HepG2 (cell line): ENCODE results near the gene RRP12. TPM values are rescaled to one million over a fixed set of nuclear protein-coding genes. Genes with fewer than 3 reads are reported as not detected.

Source experiments
- FOXK2 ChIP-seq: fragments of 450-650 bp; IDR thresholded peaks from 2 replicates; pipeline ENCODE4 v1.6.1; 2016
- HCFC1 ChIP-seq: fragments of 150-350 bp; IDR thresholded peaks from 2 replicates; pipeline ENCODE4 v1.6.1; 2014; ENCODE audit warnings: low read depth, low read length
- HDAC1 ChIP-seq: sonication (generic); formaldehyde crosslinking; IDR thresholded peaks from 2 replicates; pipeline ENCODE4 v1.5.1; 2020; ENCODE audit warnings: mild to moderate bottlenecking, missing genetic modification reagents
- HDAC2 ChIP-seq: sonication (generic); formaldehyde crosslinking; IDR thresholded peaks from 2 replicates; pipeline ENCODE4 v1.4.0; 2020; ENCODE audit warnings: missing genetic modification reagents
- HIVEP1 ChIP-seq: sonication (generic); formaldehyde crosslinking; IDR thresholded peaks from 2 replicates; pipeline ENCODE4 v1.4.0; 2020; ENCODE audit warnings: mild to moderate bottlenecking, missing genetic modification reagents
- KAT8 ChIP-seq: IDR thresholded peaks from 2 replicates; pipeline ENCODE4 v1.6.1; 2016; ENCODE audit warnings: missing genetic modification reagents, missing compliant biosample characterization
- LCORL ChIP-seq, 2 experiments: fragments of 450-650 bp in 1 of 2; sonication (generic) in 1 of 2; formaldehyde crosslinking in 1 of 2; IDR thresholded peaks; 2 replicates each; pipeline versions ENCODE4 v1.5.0 to v1.6.1; 2017 to 2020; ENCODE audit warnings: antibody characterized with exemption in 1 of 2, missing genetic modification reagents in 1 of 2
- RBFOX2 ChIP-seq: fragments of 200-400 bp; formaldehyde crosslinking; IDR thresholded peaks from 2 replicates; pipeline ENCODE4 v1.6.1; 2017; ENCODE audit warnings: low read depth, mild to moderate bottlenecking, low read length
- SPEN ChIP-seq: sonication (generic); formaldehyde crosslinking; IDR thresholded peaks from 2 replicates; pipeline ENCODE4 v1.5.1; 2020; ENCODE audit warnings: low read depth, mild to moderate bottlenecking, missing genetic modification reagents
- ZMYM4 ChIP-seq: sonication (generic); formaldehyde crosslinking; IDR thresholded peaks from 2 replicates; pipeline ENCODE4 v1.8.1; 2023; ENCODE audit warnings: mild to moderate bottlenecking, missing genetic modification reagents
- ZNF232 ChIP-seq: sonication (generic); formaldehyde crosslinking; IDR thresholded peaks from 2 replicates; pipeline ENCODE4 v1.4.0; 2020; ENCODE audit warnings: missing genetic modification reagents, borderline replicate concordance
- ZNF281 ChIP-seq: sonication (generic); formaldehyde crosslinking; IDR thresholded peaks from 2 replicates; pipeline ENCODE4 v1.4.0; 2020; ENCODE audit warnings: missing genetic modification reagents, borderline replicate concordance
- ZNF614 ChIP-seq: IDR thresholded peaks from 2 replicates; pipeline ENCODE4 v1.6.1; 2018; ENCODE audit warnings: missing biosample characterization, missing genetic modification reagents, inconsistent platforms, borderline replicate concordance
- polyA plus RNA-seq, 8 experiments: library from polyadenylated mRNA; depleted of rRNA in 3 of 8; stranded (reverse) in 7 of 8; unstranded in 1 of 8; fragments of >200 nt; fragmentation: Illumina TruSeq in 4 of 8; extraction: Trizol in 4 of 8; gene quantifications; 2 replicates each; pipeline versions ENCODE4 v1.2.1 to v1.2.3, GENCODE V29; 2011 to 2016; ENCODE audit warnings: low read depth in 4 of 8, missing spikeins in 1 of 8, mixed read lengths in 1 of 8; ENCODE audit not compliant: insufficient read depth in 1 of 8
- total RNA-seq, 5 experiments: library from RNA; depleted of rRNA; stranded (reverse); fragments of >200 nt; fragmentation: Illumina TruSeq; extraction: Trizol; gene quantifications; 2 replicates each; pipeline ENCODE4 v1.2.3, GENCODE V29; 2016; ENCODE audit warnings: low read depth in 1 of 5
- TF ChIP-seq, protein P1 (sequence below): sonication (generic); formaldehyde crosslinking; IDR thresholded peaks from 2 replicates; pipeline ENCODE4 v1.4.0; 2020; ENCODE audit warnings: missing genetic modification reagents, borderline replicate concordance
- TF ChIP-seq, protein P2 (sequence below): sonication (generic); formaldehyde crosslinking; IDR thresholded peaks from 2 replicates; pipeline ENCODE4 v1.5.1; 2020; ENCODE audit warnings: mild to moderate bottlenecking, missing genetic modification reagents, borderline replicate concordance
- TF ChIP-seq, protein P3 (sequence below): IDR thresholded peaks from 2 replicates; pipeline ENCODE4 v1.6.1; 2012; ENCODE audit warnings: inconsistent platforms
- TF ChIP-seq, protein P4 (sequence below): sonication (generic); formaldehyde crosslinking; IDR thresholded peaks from 2 replicates; pipeline ENCODE4 v1.9.0; 2021; ENCODE audit warnings: missing genetic modification reagents, mild to moderate bottlenecking, borderline replicate concordance

RRP12 gene
- total and polyA plus RNA-seq, 2 of the 13 experiments (the other 11 are each of a cell fraction or from before 2014, with no cell fraction given), result 13.2 to 39.4 TPM

DNA sequence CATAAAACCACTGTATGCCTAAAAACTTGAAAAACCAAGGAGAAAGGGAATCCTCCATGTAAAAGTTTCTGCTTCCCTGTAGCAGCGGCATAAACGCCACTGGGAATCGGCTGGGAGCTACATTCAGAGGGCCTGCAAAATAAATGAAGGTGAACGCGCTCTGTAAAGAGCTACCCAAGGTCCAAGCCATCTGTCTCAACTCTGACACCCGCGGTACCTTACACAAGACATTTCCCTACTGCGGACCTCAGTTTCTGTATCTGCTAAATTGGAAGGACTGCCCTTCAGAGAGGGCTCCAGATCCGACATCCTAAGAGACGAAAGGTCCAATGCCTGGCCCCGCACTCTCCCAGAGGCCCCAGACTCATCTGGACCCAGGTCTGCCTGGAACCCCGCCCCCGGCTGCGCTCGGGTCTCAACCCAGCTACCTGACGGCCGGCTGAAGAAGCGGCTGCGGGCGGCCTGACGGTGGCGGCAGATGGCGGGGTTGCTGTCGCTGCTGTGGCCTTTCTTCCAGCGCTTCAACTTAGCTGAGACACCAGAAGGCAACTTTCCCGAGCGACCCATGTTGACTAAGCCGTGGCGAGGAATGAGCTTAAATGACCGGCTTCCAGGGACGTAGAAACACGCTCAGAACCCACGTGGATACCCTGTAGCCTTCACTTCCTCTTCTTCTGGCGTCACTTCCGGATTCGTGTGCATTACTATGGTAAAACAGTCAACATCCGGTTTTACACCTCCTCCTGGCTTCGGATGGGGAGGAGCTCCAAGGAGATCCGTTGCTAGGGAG, at the start of gene RRP12 (continued):
- TF ChIP-seq HIVEP1, result no peak
- TF ChIP-seq HDAC1 (CRISPR knock-in tag), result peak; percentile 99
- TF ChIP-seq, protein P1, sequence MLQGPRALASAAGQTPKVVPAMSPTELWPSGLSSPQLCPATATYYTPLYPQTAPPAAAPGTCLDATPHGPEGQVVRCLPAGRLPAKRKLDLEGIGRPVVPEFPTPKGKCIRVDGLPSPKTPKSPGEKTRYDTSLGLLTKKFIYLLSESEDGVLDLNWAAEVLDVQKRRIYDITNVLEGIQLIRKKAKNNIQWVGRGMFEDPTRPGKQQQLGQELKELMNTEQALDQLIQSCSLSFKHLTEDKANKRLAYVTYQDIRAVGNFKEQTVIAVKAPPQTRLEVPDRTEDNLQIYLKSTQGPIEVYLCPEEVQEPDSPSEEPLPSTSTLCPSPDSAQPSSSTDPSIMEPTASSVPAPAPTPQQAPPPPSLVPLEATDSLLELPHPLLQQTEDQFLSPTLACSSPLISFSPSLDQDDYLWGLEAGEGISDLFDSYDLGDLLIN (CRISPR knock-in tag), result 0 out of 2 replicates have a peak, but pooled peaks have one; percentile 56
- TF ChIP-seq, protein P2, sequence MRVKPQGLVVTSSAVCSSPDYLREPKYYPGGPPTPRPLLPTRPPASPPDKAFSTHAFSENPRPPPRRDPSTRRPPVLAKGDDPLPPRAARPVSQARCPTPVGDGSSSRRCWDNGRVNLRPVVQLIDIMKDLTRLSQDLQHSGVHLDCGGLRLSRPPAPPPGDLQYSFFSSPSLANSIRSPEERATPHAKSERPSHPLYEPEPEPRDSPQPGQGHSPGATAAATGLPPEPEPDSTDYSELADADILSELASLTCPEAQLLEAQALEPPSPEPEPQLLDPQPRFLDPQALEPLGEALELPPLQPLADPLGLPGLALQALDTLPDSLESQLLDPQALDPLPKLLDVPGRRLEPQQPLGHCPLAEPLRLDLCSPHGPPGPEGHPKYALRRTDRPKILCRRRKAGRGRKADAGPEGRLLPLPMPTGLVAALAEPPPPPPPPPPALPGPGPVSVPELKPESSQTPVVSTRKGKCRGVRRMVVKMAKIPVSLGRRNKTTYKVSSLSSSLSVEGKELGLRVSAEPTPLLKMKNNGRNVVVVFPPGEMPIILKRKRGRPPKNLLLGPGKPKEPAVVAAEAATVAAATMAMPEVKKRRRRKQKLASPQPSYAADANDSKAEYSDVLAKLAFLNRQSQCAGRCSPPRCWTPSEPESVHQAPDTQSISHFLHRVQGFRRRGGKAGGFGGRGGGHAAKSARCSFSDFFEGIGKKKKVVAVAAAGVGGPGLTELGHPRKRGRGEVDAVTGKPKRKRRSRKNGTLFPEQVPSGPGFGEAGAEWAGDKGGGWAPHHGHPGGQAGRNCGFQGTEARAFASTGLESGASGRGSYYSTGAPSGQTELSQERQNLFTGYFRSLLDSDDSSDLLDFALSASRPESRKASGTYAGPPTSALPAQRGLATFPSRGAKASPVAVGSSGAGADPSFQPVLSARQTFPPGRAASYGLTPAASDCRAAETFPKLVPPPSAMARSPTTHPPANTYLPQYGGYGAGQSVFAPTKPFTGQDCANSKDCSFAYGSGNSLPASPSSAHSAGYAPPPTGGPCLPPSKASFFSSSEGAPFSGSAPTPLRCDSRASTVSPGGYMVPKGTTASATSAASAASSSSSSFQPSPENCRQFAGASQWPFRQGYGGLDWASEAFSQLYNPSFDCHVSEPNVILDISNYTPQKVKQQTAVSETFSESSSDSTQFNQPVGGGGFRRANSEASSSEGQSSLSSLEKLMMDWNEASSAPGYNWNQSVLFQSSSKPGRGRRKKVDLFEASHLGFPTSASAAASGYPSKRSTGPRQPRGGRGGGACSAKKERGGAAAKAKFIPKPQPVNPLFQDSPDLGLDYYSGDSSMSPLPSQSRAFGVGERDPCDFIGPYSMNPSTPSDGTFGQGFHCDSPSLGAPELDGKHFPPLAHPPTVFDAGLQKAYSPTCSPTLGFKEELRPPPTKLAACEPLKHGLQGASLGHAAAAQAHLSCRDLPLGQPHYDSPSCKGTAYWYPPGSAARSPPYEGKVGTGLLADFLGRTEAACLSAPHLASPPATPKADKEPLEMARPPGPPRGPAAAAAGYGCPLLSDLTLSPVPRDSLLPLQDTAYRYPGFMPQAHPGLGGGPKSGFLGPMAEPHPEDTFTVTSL (CRISPR knock-in tag), result no peak
- TF ChIP-seq ZNF232 (CRISPR knock-in tag), result 0 out of 2 replicates have a peak, but pooled peaks have one; percentile 19
- peak; percentile 92 for TF ChIP-seq KAT8 (CRISPR knock-in tag)
- peak; percentile 75 for TF ChIP-seq HDAC2
- TF ChIP-seq FOXK2, result peak; percentile 96
- 0 out of 2 replicates have a peak, but pooled peaks have one; percentile 23 for TF ChIP-seq ZNF281 (CRISPR knock-in tag)
- TF ChIP-seq, protein P3, sequence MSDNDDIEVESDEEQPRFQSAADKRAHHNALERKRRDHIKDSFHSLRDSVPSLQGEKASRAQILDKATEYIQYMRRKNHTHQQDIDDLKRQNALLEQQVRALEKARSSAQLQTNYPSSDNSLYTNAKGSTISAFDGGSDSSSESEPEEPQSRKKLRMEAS, result peak; percentile 99
- TF ChIP-seq RBFOX2, result peak; percentile 54
- TF ChIP-seq HCFC1, result peak; percentile 37; the same call in 1 of the 2 replicates
- TF ChIP-seq LCORL (IDR thresholded peaks at IDR 0.05), result no peak
- TF ChIP-seq LCORL (CRISPR knock-in tag; IDR thresholded peaks at IDR 0.05), result 0 out of 2 replicates have a peak, but pooled peaks have one; percentile 11
- no peak for TF ChIP-seq SPEN
- TF ChIP-seq, protein P4, sequence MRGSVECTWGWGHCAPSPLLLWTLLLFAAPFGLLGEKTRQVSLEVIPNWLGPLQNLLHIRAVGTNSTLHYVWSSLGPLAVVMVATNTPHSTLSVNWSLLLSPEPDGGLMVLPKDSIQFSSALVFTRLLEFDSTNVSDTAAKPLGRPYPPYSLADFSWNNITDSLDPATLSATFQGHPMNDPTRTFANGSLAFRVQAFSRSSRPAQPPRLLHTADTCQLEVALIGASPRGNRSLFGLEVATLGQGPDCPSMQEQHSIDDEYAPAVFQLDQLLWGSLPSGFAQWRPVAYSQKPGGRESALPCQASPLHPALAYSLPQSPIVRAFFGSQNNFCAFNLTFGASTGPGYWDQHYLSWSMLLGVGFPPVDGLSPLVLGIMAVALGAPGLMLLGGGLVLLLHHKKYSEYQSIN, result no peak
- TF ChIP-seq ZNF614, result no peak
- peak; percentile 53 for TF ChIP-seq ZMYM4 (CRISPR knock-in tag)
